Left lobe of liver (tissue), 2 donors: ENCODE results near the gene ZNF593OS. TPM values are rescaled to one million over a fixed set of nuclear protein-coding genes. Genes with fewer than 3 reads are reported as not detected.
A peak's percentile ranks its signal among the peaks of the same experiment; 100 is the strongest.

Experiments used
- ATAC-seq: fragments of 200-7000 bp; cut with Tn5 transposase; one replicate; pipeline ENCODE4 v1.9.1; 2020; ENCODE audit warnings: mild to moderate bottlenecking, moderate library complexity
- DNase-seq: peaks from one replicate; pipeline ENCODE4 v3.0.0-alpha.2; 2020; ENCODE audit warnings: low spot score
- total RNA-seq: library from RNA; stranded (reverse); gene quantifications from one replicate; pipeline ENCODE4 v1.2.1, GENCODE V29; 2021
- donor health status: DM: no; HTN: no; CAD: no; lungs with moderate emphysema.
- donor health status: DM: no; HTN: yes; CAD: no.

Gene ZNF593OS
- total RNA-seq, 1 donor from 2014 or later, result not detected

DNA sequence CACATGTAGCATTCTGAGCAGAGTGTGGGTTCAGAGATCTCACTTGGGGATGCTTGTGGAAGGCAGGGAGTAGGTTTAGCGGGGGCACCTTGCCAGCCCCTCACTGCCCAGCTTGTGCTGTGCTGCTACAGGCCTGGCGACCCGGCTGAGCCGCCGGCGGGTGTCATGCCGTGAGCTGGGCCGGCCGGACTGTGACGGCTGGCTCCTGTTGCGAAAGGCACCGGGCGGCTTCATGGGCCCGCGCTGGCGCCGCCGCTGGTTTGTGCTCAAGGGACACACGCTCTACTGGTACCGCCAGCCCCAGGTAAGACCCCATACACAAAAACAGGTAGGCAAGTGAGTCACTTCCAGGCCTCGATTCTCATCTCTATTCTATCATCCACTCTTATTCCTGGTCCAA, 13.3 kb upstream of the ZNF593OS start:
- ATAC-seq (no peak), DNase-seq (no peak)

- no peak for DNase-seq
- ATAC-seq, result no peak
These were observed 12.5 kb upstream of the ZNF593OS start for GRCh38 chr1:26184086-26184485.

- ATAC-seq, result no peak
- DNase-seq, result no peak
These were observed 10.7 kb upstream of the ZNF593OS start for GRCh38 chr1:26182383-26182696.

DNA sequence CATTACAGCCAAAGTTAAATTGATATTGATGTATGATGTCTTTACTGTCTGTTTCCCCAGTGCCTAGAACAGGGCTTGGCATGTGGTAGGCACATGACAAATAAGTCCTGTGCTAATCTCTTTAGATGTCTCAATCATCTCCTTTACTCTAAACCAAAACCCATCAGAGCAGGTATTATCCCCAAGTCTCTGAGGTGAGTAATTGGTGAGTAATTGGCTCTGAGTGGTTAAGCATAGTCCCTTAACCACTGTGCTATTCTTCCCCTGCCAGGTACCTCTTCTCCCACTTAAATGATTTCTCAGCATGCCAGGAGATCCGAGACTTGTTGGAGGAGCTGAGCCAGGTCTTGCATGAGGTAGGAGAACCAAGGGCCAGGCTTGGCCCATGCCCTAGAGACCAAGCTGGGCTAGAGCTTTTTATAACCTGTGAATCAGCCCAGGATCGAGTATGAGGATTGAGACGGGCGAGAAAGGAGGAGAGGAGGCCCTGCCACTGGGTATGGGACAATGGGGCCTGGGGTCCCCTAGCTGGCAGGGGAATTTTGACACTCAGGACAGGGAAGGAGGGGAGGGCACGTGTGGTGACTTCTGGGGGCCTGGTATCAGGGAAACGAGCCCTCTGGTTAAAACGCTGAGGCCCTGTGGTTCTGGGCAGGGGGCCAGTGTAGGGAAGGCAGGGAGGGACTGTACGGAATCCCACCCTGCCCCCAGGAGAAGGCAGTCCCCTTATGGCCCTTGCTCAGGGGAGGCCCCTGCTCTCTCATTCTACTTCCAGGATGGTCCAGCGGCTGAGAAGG, 10.2 kb upstream of the ZNF593OS start:
- no peak for DNase-seq
- no peak for ATAC-seq

- ATAC-seq, result no peak
- DNase-seq, result no peak
These were observed 8.4 kb upstream of the ZNF593OS start for GRCh38 chr1:26180010-26180506.

DNA sequence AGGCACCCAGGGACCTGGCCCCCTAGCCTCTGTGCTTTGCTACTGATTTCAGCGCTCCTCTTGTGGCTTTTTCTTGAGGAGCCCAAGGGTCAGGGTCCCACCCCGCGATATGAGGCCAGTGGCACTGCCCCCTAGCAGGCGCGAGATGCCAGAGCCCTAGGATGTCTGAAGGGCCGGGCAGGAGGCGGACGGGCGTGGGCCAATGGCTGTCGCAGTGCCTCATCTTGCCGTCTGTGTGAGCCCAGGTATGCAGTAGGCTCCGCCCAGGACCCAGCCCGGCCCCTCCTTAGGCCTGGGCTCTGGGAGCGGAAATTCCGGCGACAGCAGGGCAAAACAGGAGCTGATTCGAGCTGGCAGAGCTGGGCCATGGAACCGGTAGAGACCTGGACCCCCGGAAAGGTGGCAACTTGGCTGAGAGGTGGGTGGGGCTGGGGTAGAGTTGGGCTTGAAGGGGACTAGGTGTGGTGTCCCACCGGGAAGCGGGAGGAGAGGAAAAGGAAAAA, 5.6 kb upstream of the ZNF593OS start, which contains the start of gene CNKSR1:
TSS of gene CNKSR1 (plus strand) at position 310 of the 503 bp plus-strand sequence. CDS start at position 367, 57 bp downstream.
- ATAC-seq (peak; percentile 77), DNase-seq (no peak)

- ATAC-seq (no peak), DNase-seq (no peak)
These were observed 3.7 kb upstream of the ZNF593OS start for GRCh38 chr1:26175346-26175745.

GRCh38 chr1:26170472-26170821, 1.2 kb downstream of the ZNF593OS start:
- no peak for DNase-seq
- peak; percentile 2 for ATAC-seq

GRCh38 chr1:26169669-26170471, 1.8 kb downstream of the ZNF593OS start, which contains the start of gene ZNF593:
Gene ZNF593 (plus strand): TSS chr1:26169908. CDS start chr1:26169984, 76 bp downstream.
- ATAC-seq, result peak; percentile 97
- peak; percentile 92 for DNase-seq

DNA sequence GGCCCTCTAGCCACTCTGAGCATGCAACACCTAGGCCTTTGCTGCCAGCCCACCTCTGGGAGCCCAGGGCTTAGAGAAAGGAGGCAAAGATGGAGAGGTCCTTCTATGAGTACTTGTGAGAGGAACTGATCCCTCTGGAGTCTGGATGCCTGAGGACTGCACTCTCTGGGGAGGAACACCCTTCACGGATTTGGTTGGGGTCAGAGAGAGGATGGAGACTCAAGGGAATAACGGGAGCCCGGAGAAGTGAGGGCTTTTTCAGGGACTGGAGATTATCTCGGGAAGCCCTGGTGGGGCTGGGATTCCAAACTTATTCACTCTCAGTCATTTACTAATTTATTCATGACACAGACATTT, 2.5 kb downstream of the ZNF593OS start:
- ATAC-seq (no peak), DNase-seq (no peak)

- DNase-seq (no peak), ATAC-seq (no peak)
These were observed 3.0 kb downstream of the ZNF593OS start, which contains the start of gene C1orf232 for GRCh38 chr1:26168410-26169197. Gene C1orf232 (minus strand): TSS chr1:26168963. CDS start chr1:26168499, 464 bp downstream.

GRCh38 chr1:26166719-26167281, 4.8 kb downstream of the ZNF593OS start:
- ATAC-seq (no peak), DNase-seq (no peak)

GRCh38 chr1:26164861-26165842, 6.5 kb downstream of the ZNF593OS start:
- ATAC-seq, result no peak

GRCh38 chr1:26164036-26164860, 7.4 kb downstream of the ZNF593OS start:
- peak; percentile 72 for ATAC-seq
- no peak for DNase-seq

More at GRCh38 chr1:26164861-26165842, 6.5 kb downstream of the ZNF593OS start:
- no peak for DNase-seq

GRCh38 chr1:26163684-26164035, 8.0 kb downstream of the ZNF593OS start:
- ATAC-seq (no peak), DNase-seq (no peak)

DNA sequence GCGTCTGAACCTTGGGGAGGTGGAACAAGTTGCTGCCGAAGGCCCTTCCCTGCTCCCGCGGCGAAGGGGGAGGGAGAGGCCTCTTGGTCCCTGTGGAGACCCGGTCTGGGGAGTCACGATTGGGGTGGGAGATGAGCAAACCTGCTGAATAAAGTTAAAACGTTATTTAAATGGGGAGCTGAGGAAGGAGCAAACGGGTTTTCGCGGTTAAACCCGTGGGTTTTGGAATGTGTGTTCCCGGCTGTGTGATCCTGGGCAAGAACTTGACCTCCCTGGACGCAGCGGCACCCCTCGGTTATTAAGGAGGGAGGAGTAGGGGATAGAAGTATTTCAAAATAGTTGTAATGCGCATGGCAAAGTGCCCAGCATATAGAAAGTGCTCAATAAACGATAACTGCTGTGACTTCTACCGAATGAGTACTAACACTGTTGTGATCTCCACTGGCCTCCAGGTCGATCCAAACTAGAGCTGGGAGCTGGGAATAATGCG, 9.4 kb downstream of the ZNF593OS start:
- ATAC-seq, result no peak
- DNase-seq, result no peak

DNA sequence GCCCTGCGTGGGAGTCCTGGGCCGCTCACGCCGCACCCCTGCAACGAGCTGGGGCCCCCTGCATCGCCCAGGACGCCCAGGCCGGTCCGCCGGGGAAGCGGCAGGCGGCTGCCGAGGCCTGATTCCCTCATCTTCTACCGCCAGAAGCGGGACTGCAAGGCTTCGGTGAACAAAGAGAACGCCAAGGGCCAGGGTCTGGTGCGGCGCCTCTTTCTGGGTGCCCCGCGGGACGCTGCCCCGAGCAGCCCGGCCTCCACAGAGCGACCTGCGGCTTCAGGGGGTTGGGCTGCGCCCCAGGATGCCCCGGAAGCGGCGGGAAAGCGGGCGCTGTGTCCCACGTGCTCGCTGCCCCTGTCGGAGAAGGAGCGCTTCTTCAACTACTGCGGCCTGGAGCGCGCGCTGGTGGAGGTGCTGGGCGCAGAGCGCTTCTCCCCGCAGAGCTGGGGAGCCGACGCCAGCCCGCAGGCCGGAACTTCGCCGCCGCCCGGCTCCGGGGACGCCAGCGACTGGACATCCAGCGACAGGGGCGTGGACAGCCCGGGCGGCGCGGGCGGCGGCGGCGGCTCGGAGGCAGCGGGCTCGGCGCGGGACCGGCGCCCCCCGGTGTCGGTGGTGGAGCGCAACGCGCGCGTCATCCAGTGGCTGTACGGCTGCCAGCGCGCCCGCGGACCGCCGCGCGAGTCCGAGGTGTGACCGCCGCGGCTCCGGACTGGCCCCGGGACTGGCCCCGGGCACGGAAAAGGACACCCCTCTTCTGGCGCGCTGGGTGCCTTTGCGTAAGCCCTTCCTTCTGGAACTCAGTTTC, 10.0 kb downstream of the ZNF593OS start:
- ATAC-seq, result peak; percentile 79
- peak; percentile 61 for DNase-seq
